Measurements from ENCODE around the gene ZNF48.

GRCh38 chr16:30365200-30365599, 30.0 kb upstream of the ZNF48 start:
- no peak for TF ChIP-seq CTCF (IDR thresholded peaks at IDR 0.05 in 4 of 5, conservative IDR thresholded peaks at IDR 0.05 in 1 of 5)
- TF ChIP-seq POLR2A (IDR thresholded peaks at IDR 0.05) = no peak

All from gastrocnemius medialis (tissue), 4 donors.